ENCODE measurements around the gene PROC.

Gene PROC

GRCh38 chr2:127418300-127419111 is at the start of gene PROC:
TSS of gene PROC (plus strand) at chr2:127418427. CDS start at chr2:127419943, 1,516 bp downstream.
- no peak for TF ChIP-seq CTCF (IDR thresholded peaks at IDR 0.05)

GRCh38 chr2:127370010-127370409 is 48.2 kb upstream of the PROC start:
- no peak for TF ChIP-seq CTCF (IDR thresholded peaks at IDR 0.05)

GRCh38 chr2:127371037-127371436 is 47.2 kb upstream of the PROC start:
- no peak for TF ChIP-seq CTCF (IDR thresholded peaks at IDR 0.05)

- TF ChIP-seq CTCF (IDR thresholded peaks at IDR 0.05): no peak
Measured at GRCh38 chr2:127373362-127374083, 44.7 kb upstream of the PROC start.

- TF ChIP-seq CTCF (IDR thresholded peaks at IDR 0.05): no peak
Measured at GRCh38 chr2:127376257-127376656, 42.0 kb upstream of the PROC start.

- TF ChIP-seq CTCF (IDR thresholded peaks at IDR 0.05): no peak
Measured at GRCh38 chr2:127377262-127377661, 41.0 kb upstream of the PROC start.

GRCh38 chr2:127378720-127379119 is 39.5 kb upstream of the PROC start:
- TF ChIP-seq CTCF (IDR thresholded peaks at IDR 0.05): no peak
